Measurements from ENCODE around the gene SLAMF8.

GRCh38 chr1:159854116-159854692, 27.5 kb downstream of the SLAMF8 start:
- TF ChIP-seq CTCF (IDR thresholded peaks at IDR 0.05) (no peak), POLR2A (IDR thresholded peaks at IDR 0.05) (no peak)

All from body of pancreas (tissue), 4 donors.